ENCODE measurements around the gene GAS2. TPM values are rescaled to one million over a fixed set of nuclear protein-coding genes. Genes with fewer than 3 reads are reported as not detected.

The GAS2 gene
- total RNA-seq, 4 donors from 2014 or later, result 5.8 to 10.7 (median 8.7) TPM

GRCh38 chr11:22627421-22627820 lies 39.0 kb upstream of the GAS2 start:
- no peaks in the 10 kb centered on the region for H3K27me3 ChIP-seq
- H3K9me3 ChIP-seq, result no peaks in the 10 kb centered on the region
- no peak overlapping the region for H3K4me3 ChIP-seq
- DNase-seq, result no peak
- H3K27ac ChIP-seq, result no peak overlapping the region
- no peak for TF ChIP-seq POLR2A (IDR thresholded peaks at IDR 0.05)
- no peak for TF ChIP-seq CTCF (IDR thresholded peaks at IDR 0.05)
- H3K4me1 ChIP-seq, result peaks cover 0 to 16% (median 4%) of the 10 kb centered on the region in 4 donors
- H3K36me3 ChIP-seq, result no peaks in the 10 kb centered on the region

GRCh38 chr11:22633354-22633902 lies 33.0 kb upstream of the GAS2 start:
- Histone ChIP-seq H3K27ac (no peak overlapping the region), H3K9me3 (no peaks in the 10 kb centered on the region), H3K4me3 (no peak overlapping the region), H3K4me1 (peaks cover 0 to 7% (median 0%) of the 10 kb centered on the region in 4 donors), H3K36me3 (no peaks in the 10 kb centered on the region), H3K27me3 (no peaks in the 10 kb centered on the region)
- TF ChIP-seq CTCF (IDR thresholded peaks at IDR 0.05) (peak in 2 of 6 experiments; percentile 16 to 21), POLR2A (IDR thresholded peaks at IDR 0.05) (no peak)
- no peak for DNase-seq

GRCh38 chr11:22634897-22635629 lies 31.3 kb upstream of the GAS2 start:
- TF ChIP-seq POLR2A (IDR thresholded peaks at IDR 0.05) (no peak), CTCF (IDR thresholded peaks at IDR 0.05) (peak in 1 of 6 experiments; percentile 20)
- Histone ChIP-seq H3K36me3 (no peaks in the 10 kb centered on the region), H3K9me3 (no peaks in the 10 kb centered on the region), H3K27me3 (no peaks in the 10 kb centered on the region), H3K27ac (peak overlapping the region in 2 of 4 donors; percentile 56 to 69), H3K4me1 (peaks cover 0 to 7% (median 0%) of the 10 kb centered on the region in 4 donors), H3K4me3 (no peak overlapping the region)
- peak in 2 of 3 donors; percentile 56 to 66 for DNase-seq

- peak overlapping the region in 2 of 4 donors; percentile 56 to 69 for H3K27ac ChIP-seq
- DNase-seq, result no peak
- no peak overlapping the region for H3K4me3 ChIP-seq
These were observed 30.7 kb upstream of the GAS2 start for GRCh38 chr11:22635689-22636088.

GRCh38 chr11:22640862-22641261 lies 25.5 kb upstream of the GAS2 start:
- H3K4me3 ChIP-seq, result no peak overlapping the region
- H3K27ac ChIP-seq, result no peak overlapping the region

More at GRCh38 chr11:22635689-22636088, 30.7 kb upstream of the GAS2 start:
- Histone ChIP-seq H3K9me3 (no peaks in the 10 kb centered on the region), H3K36me3 (no peaks in the 10 kb centered on the region), H3K4me1 (peaks cover 0 to 7% (median 0%) of the 10 kb centered on the region in 4 donors), H3K27me3 (no peaks in the 10 kb centered on the region)
- TF ChIP-seq CTCF (IDR thresholded peaks at IDR 0.05) (no peak), POLR2A (IDR thresholded peaks at IDR 0.05) (no peak)

More at GRCh38 chr11:22640862-22641261, 25.5 kb upstream of the GAS2 start:
- H3K36me3 ChIP-seq, result no peaks in the 10 kb centered on the region
- no peaks in the 10 kb centered on the region for H3K9me3 ChIP-seq
- TF ChIP-seq CTCF (IDR thresholded peaks at IDR 0.05) (no peak), POLR2A (IDR thresholded peaks at IDR 0.05) (no peak)
- H3K27me3 ChIP-seq, result no peaks in the 10 kb centered on the region
- H3K4me1 ChIP-seq, result no peaks in the 10 kb centered on the region
- no peak for DNase-seq

Data from Peyer's patch (tissue), 4 donors.